Muscle of leg (tissue), 16 donors: ENCODE data around the gene IL17RC. TPM values are rescaled to one million over a fixed set of nuclear protein-coding genes. Genes with fewer than 3 reads are reported as not detected.
A peak's percentile ranks its signal among the peaks of the same experiment; 100 is the strongest.
"Not testable (repeated sequence)": the region's sequence is repeated elsewhere in the genome, so short reads cannot be mapped to it uniquely, and the experiment has no call there.

Experiments used
- DNase-seq: peaks from one replicate; pipeline ENCODE4 v3.0.0; 2013
- H3K27ac ChIP-seq: one replicate; pipeline ENCODE4 v1.5.1; 2013; ENCODE audit warnings: mild to moderate bottlenecking, low read length, control low read depth
- H3K27me3 ChIP-seq: one replicate; pipeline ENCODE4 v1.6.1; 2013; ENCODE audit warnings: low read length; ENCODE audit not compliant: control insufficient read depth, insufficient read depth
- H3K36me3 ChIP-seq: one replicate; pipeline ENCODE4 v1.6.1; 2013; ENCODE audit warnings: low read length; ENCODE audit not compliant: control insufficient read depth, insufficient read depth
- H3K4me1 ChIP-seq: one replicate; pipeline ENCODE4 v1.6.1; 2013; ENCODE audit warnings: low read length; ENCODE audit not compliant: control insufficient read depth, insufficient read depth
- H3K4me3 ChIP-seq: one replicate; pipeline ENCODE4 v1.5.1; 2013; ENCODE audit warnings: low read length, control low read depth
- H3K9me3 ChIP-seq: replicated peaks from 2 replicates; pipeline ENCODE4 v1.6.1; 2013; ENCODE audit warnings: low read depth, low read length; ENCODE audit not compliant: control insufficient read depth
- WGBS: methylation state at CpG from one replicate; pipeline ENCODE4 v1.1.5; 2013; ENCODE audit warnings: missing lambda C conversion rate; ENCODE audit not compliant: insufficient coverage; 5-methylcytosine and 5-hydroxymethylcytosine counted together
- long read RNA-seq, 11 donors: transcript quantifications; one replicate each; lab custom pipeline, GENCODE V29; 2026
- polyA plus RNA-seq, 8 donors: library from polyadenylated mRNA; unstranded; fragments of 120-200 nt; gene quantifications; one replicate each; pipeline versions ENCODE4 v1.2.1 to v1.2.3, GENCODE V29; 2013; ENCODE audit warnings: inconsistent platforms in 1 of 8, low replicate concordance in 1 of 8; ENCODE audit not compliant: insufficient read length in 8 of 8, insufficient read depth in 1 of 8
- total RNA-seq: library from RNA; stranded (reverse); fragments of 120-200 nt; gene quantifications from one replicate; pipeline ENCODE4 v1.2.4, GENCODE V29; 2013

IL17RC gene, protein sequence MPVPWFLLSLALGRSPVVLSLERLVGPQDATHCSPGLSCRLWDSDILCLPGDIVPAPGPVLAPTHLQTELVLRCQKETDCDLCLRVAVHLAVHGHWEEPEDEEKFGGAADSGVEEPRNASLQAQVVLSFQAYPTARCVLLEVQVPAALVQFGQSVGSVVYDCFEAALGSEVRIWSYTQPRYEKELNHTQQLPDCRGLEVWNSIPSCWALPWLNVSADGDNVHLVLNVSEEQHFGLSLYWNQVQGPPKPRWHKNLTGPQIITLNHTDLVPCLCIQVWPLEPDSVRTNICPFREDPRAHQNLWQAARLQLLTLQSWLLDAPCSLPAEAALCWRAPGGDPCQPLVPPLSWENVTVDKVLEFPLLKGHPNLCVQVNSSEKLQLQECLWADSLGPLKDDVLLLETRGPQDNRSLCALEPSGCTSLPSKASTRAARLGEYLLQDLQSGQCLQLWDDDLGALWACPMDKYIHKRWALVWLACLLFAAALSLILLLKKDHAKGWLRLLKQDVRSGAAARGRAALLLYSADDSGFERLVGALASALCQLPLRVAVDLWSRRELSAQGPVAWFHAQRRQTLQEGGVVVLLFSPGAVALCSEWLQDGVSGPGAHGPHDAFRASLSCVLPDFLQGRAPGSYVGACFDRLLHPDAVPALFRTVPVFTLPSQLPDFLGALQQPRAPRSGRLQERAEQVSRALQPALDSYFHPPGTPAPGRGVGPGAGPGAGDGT
- 17.3 TPM for total RNA-seq
- polyA plus RNA-seq = 10 to 100 TPM; 18.7 to 26.9 (median 21.4) TPM
- long read RNA-seq, donor 1 = 0 reads
- long read RNA-seq, donor 2 = 0 reads
- long read RNA-seq, donor 3 = 0 reads
- long read RNA-seq, donor 4, partial matches to known transcripts = 0 of 1 reads
- long read RNA-seq, donor 4, other reads (novel, unspliced or antisense) = 0 of 1 reads
- long read RNA-seq, donor 5, partial matches to known transcripts = 0 of 5 reads
- long read RNA-seq, donor 5, other reads (novel, unspliced or antisense) = 0 of 5 reads
- long read RNA-seq, donor 6 = 0 reads
- long read RNA-seq, donor 7, partial matches to known transcripts = 0 of 3 reads
- long read RNA-seq, donor 7, other reads (novel, unspliced or antisense) = 0 of 3 reads
- long read RNA-seq, donor 8 = 0 reads
- long read RNA-seq, donor 9 = 0 reads
- long read RNA-seq, donor 10 = 0 reads
- long read RNA-seq, donor 11, partial matches to known transcripts = 0 of 1 reads
- long read RNA-seq, donor 11, other reads (novel, unspliced or antisense) = 0 of 1 reads

DNA sequence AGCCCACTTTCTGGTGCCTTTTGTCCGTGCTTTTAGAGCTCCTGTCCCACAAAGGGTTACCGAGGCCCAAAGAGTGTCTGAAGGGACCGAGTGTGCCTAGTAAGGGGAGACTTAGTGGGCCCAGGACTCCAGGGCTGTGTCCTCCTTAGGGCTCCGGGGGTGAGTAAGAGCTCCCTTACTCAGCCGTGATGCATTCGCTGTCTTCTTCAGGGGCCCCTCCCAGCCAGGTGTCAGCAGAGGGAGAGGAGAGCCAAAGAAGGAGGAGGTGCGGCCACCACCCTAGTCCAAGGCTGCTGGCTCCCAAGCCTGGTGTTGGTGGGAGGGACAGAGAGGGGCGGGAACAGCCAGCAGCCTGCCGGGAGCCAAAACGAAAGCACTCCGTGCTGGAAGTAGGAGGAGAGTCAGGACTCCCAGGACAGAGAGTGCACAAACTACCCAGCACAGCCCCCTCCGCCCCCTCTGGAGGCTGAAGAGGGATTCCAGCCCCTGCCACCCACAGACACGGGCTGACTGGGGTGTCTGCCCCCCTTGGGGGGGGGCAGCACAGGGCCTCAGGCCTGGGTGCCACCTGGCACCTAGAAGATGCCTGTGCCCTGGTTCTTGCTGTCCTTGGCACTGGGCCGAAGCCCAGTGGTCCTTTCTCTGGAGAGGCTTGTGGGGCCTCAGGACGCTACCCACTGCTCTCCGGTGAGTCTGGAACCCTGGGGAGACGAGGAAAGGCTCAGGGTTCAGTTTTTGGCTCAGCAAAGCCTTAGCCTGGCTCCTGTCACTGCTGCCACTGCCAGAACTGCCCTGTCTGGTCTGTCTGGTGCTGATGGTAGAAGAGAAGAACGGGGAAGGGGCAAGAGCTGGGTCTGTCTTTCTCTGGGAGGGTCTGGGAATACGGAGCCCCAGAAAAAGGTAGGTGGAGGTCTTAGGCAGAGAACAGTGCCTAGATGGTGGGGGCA lies at the start of gene IL17RC:
Gene IL17RC (plus strand): TSS at position 365 of the 947 bp plus-strand sequence. CDS start 218 bp downstream, at position 583.
- Histone ChIP-seq H3K9me3 (no peaks in the 10 kb centered on the region), H3K27me3 (no peaks in the 10 kb centered on the region), H3K27ac (peak within 1 kb of the TSS; percentile 97), H3K4me1 (peaks cover 35% of the 10 kb centered on the region), H3K4me3 (peak within 1 kb of the TSS; percentile 69), H3K36me3 (peaks cover 2% of the 10 kb centered on the region)
- 8% methylated on average over 9 of the region's 19 CpGs for WGBS
- DNase-seq = peak; percentile 97

DNA sequence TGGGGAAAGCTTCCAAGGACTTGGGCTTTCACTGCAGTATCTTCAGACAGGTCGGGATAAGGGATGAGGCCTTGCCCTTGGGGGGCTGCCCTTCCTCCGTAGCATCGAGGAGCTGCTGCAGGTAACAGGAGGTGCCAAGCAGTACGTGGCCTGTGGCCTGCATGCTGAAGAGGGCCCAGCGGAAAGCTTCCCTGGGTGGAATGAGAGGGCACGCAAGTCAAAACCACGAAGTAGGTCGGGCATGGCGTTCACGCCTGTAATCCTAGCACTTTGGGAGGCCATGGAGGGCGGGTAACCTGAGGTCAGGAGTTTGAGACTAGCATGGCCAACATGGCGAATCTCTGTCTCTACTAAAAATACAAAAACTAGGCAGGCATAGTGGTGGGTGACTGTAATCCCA lies 49.8 kb upstream of the IL17RC start:
- Histone ChIP-seq H3K4me3 (no peak overlapping the region), H3K27me3 (no peaks in the 10 kb centered on the region), H3K36me3 (no peaks in the 10 kb centered on the region), H3K9me3 (no peaks in the 10 kb centered on the region), H3K4me1 (peaks cover 31% of the 10 kb centered on the region), H3K27ac (no peak overlapping the region)
- WGBS = 87% methylated on average over 6 of the region's 12 CpGs
- no peak for DNase-seq

DNA sequence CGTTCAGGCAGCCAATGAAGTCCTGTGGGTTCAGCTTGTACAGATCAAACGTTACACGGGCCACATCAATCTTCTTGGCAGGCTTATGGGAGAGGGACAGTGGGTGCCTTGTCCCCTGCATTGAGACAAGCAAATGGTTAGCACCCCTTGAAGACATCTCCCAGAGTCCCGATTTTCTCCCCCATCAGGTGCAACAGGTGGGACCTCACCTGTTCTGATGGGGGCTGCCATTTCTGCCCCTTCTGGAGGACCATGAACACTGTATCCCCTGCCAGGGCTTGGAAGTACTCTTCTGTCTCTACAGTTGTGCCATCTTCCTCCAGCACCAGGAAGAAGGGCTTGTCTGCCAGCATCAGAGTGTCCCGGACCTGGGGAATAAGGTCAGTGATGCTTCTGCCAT lies 46.9 kb upstream of the IL17RC start:
- H3K36me3 ChIP-seq = no peaks in the 10 kb centered on the region
- no peak for DNase-seq
- H3K27ac ChIP-seq = no peak overlapping the region
- no peaks in the 10 kb centered on the region for H3K9me3 ChIP-seq
- no peaks in the 10 kb centered on the region for H3K27me3 ChIP-seq
- no peak overlapping the region for H3K4me3 ChIP-seq
- H3K4me1 ChIP-seq = peaks cover 5% of the 10 kb centered on the region
- WGBS = 79% methylated on average over 5 of the region's 5 CpGs

DNA sequence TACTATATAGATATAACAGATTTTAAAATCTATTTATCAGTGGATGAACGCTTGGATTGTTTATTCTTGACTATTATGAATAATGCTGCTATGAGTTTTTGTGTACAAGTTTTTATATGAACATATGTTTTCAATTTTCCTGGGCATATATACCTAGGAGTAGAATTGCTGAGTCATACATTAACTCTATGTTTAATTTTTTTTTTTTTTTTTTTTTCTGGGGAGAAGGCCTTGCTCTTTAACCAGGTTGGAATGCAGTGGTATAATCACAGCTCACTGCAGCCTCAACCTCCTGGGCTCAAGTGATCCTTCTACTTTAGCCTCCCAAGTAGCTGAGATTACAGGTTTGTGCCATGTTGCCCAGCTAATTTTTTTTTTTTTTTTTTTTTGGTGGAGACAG lies 45.9 kb upstream of the IL17RC start:
- H3K4me3 ChIP-seq = no peak overlapping the region
- H3K27me3 ChIP-seq = no peaks in the 10 kb centered on the region
- no CpG with 5 or more reads among the region's 1 CpG for WGBS
- H3K9me3 ChIP-seq = no peaks in the 10 kb centered on the region
- H3K27ac ChIP-seq = no peak overlapping the region
- no peaks in the 10 kb centered on the region for H3K4me1 ChIP-seq
- no peak for DNase-seq
- no peaks in the 10 kb centered on the region for H3K36me3 ChIP-seq

DNA sequence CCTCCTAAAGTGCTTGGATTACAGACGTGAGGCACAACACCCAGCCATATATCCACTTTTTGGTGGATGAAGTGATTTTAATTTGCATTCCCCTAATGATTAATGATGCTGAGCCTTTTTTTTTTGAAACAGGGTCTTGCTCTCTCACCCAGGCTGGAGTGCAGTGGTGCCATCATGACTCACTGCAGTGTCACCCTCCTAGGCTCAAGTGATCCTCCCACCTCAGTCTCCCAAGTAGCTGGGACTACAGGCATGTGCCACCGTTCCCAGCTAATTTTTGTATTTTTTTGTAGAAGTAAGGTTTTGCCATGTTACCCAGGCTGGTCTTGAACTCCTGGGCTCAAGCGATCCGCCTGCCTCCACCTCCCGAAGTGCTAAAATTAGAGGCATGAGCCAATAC lies 44.8 kb upstream of the IL17RC start:
- H3K27ac ChIP-seq, H3K9me3 ChIP-seq, H3K36me3 ChIP-seq, H3K27me3 ChIP-seq, H3K4me1 ChIP-seq, H3K4me3 ChIP-seq, DNase-seq: not testable (repeated sequence)
- WGBS = 100% methylated on average over 2 of the region's 5 CpGs

DNA sequence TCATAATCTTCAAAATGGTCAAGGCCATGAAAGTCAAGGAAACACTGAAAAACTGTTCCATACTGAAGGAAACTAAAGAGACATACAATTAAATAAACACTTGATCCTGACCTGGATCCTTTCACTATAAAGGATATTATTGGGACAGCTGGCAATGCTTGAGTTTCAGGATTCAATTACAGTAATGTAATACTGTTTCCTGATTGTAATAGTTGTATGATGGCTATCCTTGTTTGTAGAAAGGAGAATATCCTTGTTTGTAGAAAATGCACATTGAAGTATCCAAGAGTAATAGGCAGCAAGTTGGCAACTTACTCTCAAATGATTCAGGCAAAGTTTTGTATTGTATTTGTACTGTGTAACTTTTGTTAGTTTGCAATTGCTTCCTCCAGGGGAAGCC lies 41.5 kb upstream of the IL17RC start:
- H3K27ac ChIP-seq = no peak overlapping the region
- no peak for DNase-seq
- H3K4me1 ChIP-seq = no peaks in the 10 kb centered on the region

DNA sequence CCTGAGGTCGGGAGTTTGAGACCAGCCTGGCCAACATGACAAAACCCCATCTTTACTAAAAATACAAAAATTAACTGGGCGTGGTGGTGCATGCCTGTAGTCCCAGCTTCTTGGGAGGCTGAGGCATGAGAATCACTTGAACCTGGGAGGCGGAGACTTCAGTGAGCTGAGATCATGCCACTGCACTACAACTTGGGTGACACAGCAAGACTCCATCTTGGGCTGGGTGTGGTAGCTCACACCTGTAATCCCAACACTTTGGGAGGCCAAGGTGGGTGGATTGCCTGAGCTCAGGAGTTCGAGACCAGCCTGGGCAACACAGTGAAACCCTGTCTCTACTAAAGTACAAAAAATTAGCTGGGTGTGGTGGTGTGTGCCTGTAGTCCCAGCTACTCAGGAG lies 40.6 kb upstream of the IL17RC start:
- H3K4me1 ChIP-seq, H3K27me3 ChIP-seq, DNase-seq, H3K9me3 ChIP-seq, H3K27ac ChIP-seq, H3K4me3 ChIP-seq, H3K36me3 ChIP-seq: not testable (repeated sequence)
- 100% methylated on average over 2 of the region's 4 CpGs for WGBS

More for the DNA sequence above, 41.5 kb upstream of the IL17RC start:
- Histone ChIP-seq H3K4me3 (no peak overlapping the region), H3K27me3 (no peaks in the 10 kb centered on the region), H3K36me3 (no peaks in the 10 kb centered on the region), H3K9me3 (no peaks in the 10 kb centered on the region)

DNA sequence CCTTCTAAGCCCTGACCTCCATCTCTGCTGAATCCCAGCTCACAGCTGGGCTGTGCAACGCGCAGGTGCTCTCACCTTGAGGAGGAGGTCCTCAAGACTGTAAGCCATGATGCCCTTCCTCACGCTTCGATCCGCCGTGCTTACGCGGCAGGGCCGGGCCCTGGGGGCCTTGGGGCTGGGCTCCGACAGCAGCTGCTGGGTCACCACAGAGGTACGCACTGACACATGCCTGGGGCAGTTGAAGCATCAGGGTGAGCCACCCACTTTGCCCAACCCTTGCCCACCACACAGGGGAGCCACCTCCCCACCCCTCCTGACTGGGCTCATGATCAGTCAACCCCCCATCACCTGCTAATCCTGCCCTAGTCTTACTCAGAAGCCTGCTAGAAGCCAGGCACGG lies 39.9 kb upstream of the IL17RC start:
- Histone ChIP-seq H3K27me3 (no peaks in the 10 kb centered on the region), H3K4me1 (no peaks in the 10 kb centered on the region), H3K27ac (no peak overlapping the region), H3K36me3 (no peaks in the 10 kb centered on the region), H3K9me3 (no peaks in the 10 kb centered on the region), H3K4me3 (no peak overlapping the region)
- no peak for DNase-seq
- 85% methylated on average over 11 of the region's 12 CpGs for WGBS

DNA sequence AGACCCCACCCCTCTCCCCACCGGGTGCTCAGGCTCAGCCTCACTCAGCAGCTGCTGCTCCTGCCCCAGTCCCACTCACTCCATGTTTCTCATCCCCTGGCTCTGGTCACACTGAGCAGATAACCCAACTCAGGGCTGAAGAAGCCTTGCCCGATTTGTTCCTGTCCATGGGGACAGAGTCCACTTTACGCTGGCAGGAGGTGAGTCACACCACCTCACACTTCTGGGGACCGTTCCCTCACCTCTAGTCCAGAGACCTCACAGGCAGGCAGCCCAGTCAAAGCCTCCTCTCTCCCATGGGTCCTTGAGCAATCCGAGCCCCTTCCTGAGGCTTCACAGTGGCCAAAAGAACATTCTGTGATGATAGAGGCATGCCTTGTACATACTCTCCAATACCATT lies 38.2 kb upstream of the IL17RC start:
- DNase-seq = no peak
- no peak overlapping the region for H3K4me3 ChIP-seq
- no peaks in the 10 kb centered on the region for H3K9me3 ChIP-seq
- no peaks in the 10 kb centered on the region for H3K36me3 ChIP-seq
- 42% methylated on average over 3 of the region's 5 CpGs for WGBS
- H3K4me1 ChIP-seq = peaks cover 2% of the 10 kb centered on the region
- H3K27ac ChIP-seq = no peak overlapping the region
- no peaks in the 10 kb centered on the region for H3K27me3 ChIP-seq
